ENCODE measurements around the gene AQP6.
A peak's percentile ranks its signal among the peaks of the same experiment; 100 is the strongest.

The AQP6 gene

GRCh38 chr12:49929581-49929980 lies 43.2 kb upstream of the AQP6 start:
- TF ChIP-seq, protein P1, sequence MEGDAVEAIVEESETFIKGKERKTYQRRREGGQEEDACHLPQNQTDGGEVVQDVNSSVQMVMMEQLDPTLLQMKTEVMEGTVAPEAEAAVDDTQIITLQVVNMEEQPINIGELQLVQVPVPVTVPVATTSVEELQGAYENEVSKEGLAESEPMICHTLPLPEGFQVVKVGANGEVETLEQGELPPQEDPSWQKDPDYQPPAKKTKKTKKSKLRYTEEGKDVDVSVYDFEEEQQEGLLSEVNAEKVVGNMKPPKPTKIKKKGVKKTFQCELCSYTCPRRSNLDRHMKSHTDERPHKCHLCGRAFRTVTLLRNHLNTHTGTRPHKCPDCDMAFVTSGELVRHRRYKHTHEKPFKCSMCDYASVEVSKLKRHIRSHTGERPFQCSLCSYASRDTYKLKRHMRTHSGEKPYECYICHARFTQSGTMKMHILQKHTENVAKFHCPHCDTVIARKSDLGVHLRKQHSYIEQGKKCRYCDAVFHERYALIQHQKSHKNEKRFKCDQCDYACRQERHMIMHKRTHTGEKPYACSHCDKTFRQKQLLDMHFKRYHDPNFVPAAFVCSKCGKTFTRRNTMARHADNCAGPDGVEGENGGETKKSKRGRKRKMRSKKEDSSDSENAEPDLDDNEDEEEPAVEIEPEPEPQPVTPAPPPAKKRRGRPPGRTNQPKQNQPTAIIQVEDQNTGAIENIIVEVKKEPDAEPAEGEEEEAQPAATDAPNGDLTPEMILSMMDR (IDR thresholded peaks at IDR 0.05; ENCODE audit: insufficient read depth, low read depth, low read length, missing control alignments) = no peak
- DNase-seq (ENCODE audit: low read depth) = no peak
- H3K4me3 ChIP-seq (ENCODE audit: low read length) = no peak overlapping the region

GRCh38 chr12:49930515-49931288 lies 42.0 kb upstream of the AQP6 start:
- H3K4me3 ChIP-seq (ENCODE audit: low read length) = no peak overlapping the region
- TF ChIP-seq, protein P1 (IDR thresholded peaks at IDR 0.05; ENCODE audit: insufficient read depth, low read depth, low read length, missing control alignments) = no peak
- peak; percentile 84 for DNase-seq (ENCODE audit: low read depth)

DNA sequence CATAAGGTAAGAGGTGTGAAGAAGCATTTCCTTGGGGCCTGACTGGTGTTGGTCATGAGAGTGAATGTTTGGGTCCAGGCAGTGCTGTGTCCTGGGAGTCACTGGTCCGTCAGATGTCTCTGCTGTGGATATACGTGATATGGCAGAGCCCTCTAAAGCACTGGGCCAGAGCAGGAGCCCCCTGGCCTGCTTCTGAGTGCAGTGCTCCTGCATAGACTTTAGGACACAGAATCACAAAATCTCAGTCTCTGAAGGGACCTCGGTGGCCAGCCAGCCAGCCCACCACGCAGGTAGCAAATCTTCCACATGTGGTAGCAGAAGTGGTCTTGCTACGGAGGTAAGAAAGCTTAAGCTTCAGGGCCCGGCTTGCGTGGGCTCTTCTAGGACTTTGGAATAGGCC lies 40.7 kb upstream of the AQP6 start:
- no peak for DNase-seq (ENCODE audit: low read depth)
- TF ChIP-seq, protein P1 (IDR thresholded peaks at IDR 0.05; ENCODE audit: insufficient read depth, low read depth, low read length, missing control alignments) = no peak

DNA sequence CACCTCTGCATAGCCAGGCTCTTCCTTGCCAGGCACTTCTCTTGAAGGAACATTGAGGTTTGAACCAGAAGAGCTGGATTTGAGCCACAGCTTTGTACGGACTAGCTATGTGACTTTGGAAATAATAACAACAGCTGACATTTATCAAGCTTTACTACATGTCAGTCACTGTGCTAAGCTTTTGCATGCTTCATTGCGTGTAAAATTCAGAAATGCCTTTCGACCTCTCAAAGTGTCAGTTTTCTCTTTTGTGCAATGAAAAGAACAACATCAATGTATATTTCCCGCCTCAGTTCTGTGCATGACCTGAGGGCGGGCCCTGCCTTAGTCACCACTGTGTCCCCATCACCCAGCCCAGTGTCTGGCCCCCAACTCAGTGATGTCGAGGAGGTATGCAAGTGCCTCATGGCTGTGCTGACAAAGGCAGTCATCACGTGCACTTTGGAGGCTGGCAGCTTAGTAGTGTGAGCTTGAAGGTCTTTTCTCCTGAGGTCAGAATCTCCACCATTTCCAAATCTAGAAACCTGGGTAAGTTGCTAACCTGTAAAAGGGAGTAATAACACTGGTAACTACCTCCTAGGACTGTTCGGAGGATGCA lies 40.1 kb upstream of the AQP6 start:
- TF ChIP-seq, protein P1 (IDR thresholded peaks at IDR 0.05; ENCODE audit: insufficient read depth, low read depth, low read length, missing control alignments) = no peak
- no peak overlapping the region for H3K4me3 ChIP-seq (ENCODE audit: low read length)
- DNase-seq (ENCODE audit: low read depth) = no peak

More for the DNA sequence above, 40.7 kb upstream of the AQP6 start:
- H3K4me3 ChIP-seq (ENCODE audit: low read length) = no peak overlapping the region

DNA sequence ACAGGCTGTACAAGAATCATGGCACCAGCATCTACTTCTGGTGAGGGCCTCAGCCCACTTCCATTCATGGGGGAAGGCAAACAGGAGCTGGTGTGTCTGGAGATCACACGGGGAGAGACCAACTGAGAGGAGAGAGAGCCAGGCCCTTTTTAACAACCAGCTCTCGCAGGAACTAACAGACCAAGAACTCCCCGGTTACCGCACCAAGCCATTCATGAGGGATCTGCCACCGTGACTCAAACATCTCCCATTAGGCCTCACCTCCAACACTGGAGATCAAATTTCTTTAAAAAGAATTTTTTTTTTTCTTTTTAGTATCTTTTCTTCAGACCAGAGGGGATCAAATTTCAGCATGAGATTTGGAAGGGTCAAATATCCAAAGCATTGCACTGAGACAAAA lies 39.0 kb upstream of the AQP6 start:
- H3K4me3 ChIP-seq (ENCODE audit: low read length) = no peak overlapping the region
- TF ChIP-seq, protein P1 (IDR thresholded peaks at IDR 0.05; ENCODE audit: insufficient read depth, low read depth, low read length, missing control alignments) = no peak
- no peak for DNase-seq (ENCODE audit: low read depth)

DNA sequence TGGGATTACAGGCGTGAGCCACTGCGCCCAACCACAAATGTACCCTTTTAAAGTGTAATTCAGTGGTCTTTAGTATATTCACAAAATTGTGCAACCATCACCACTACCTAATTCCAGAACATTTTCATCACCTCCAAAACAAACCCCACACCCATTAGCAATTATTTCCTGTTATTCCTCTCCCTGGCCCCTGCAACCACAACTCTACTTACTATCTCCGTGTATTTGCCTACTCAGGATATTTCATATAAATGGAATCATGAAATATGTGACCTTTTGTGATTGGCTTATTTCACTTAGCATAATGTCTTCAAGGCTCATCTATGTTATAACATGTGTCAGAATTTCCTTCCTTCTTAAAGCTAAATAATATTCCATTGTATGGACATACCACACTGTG lies 38.2 kb upstream of the AQP6 start:
- TF ChIP-seq, protein P1 (IDR thresholded peaks at IDR 0.05; ENCODE audit: insufficient read depth, low read depth, low read length, missing control alignments) = no peak
- no peak for DNase-seq (ENCODE audit: low read depth)
- H3K4me3 ChIP-seq (ENCODE audit: low read length) = no peak overlapping the region

Measured in epithelial cell of esophagus (primary cell).